ENCODE data around the gene CCNE1.

- TF ChIP-seq CTCF (IDR thresholded peaks at IDR 0.05; ENCODE audit: borderline replicate concordance, extremely low read depth, low read length, poor library complexity, severe bottlenecking) (no peak), EZH2 (IDR thresholded peaks at IDR 0.05; ENCODE audit: borderline replicate concordance, low read depth, low read length, severe bottlenecking) (no peak)
Measured at GRCh38 chr19:29860492-29860891, 48.7 kb downstream of the CCNE1 start.

Data from DND-41 (cell line).